HL-60 (cell line): ENCODE results near the gene PAPPA2.

ENCODE experiments used
- POLR2AphosphoS5 ChIP-seq: IDR thresholded peaks from 2 replicates; pipeline ENCODE4 v1.6.1; 2012; ENCODE audit warnings: low read depth
- TF ChIP-seq, protein P1 (sequence below): IDR thresholded peaks from one replicate; pipeline ENCODE4 v1.5.1; 2011; ENCODE audit warnings: low read length, control low read depth, inconsistent platforms; ENCODE audit not compliant: insufficient read depth

DNA sequence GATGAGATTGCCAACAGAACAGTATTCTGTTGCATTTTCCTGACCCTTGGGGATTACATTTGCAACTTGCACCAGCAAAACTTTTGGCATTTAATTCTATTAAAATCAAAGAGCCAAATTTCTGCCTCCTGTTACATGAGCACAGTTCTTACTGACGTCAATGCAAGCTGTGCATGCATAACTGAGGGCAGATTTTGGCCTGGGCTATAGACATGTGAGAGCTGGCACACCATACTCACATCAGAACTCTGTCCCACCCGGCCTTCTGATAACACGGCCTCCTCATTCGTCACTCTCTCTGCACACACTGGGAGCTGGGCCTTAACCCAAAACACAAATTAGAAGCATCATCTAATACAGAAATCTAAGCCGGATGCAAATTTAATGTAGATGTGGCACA, 31.5 kb downstream of the PAPPA2 start:
- TF ChIP-seq, protein P1, sequence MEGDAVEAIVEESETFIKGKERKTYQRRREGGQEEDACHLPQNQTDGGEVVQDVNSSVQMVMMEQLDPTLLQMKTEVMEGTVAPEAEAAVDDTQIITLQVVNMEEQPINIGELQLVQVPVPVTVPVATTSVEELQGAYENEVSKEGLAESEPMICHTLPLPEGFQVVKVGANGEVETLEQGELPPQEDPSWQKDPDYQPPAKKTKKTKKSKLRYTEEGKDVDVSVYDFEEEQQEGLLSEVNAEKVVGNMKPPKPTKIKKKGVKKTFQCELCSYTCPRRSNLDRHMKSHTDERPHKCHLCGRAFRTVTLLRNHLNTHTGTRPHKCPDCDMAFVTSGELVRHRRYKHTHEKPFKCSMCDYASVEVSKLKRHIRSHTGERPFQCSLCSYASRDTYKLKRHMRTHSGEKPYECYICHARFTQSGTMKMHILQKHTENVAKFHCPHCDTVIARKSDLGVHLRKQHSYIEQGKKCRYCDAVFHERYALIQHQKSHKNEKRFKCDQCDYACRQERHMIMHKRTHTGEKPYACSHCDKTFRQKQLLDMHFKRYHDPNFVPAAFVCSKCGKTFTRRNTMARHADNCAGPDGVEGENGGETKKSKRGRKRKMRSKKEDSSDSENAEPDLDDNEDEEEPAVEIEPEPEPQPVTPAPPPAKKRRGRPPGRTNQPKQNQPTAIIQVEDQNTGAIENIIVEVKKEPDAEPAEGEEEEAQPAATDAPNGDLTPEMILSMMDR = no peak
- TF ChIP-seq POLR2AphosphoS5 = no peak
